Measurements from ENCODE around the gene PDZRN3.

DNA sequence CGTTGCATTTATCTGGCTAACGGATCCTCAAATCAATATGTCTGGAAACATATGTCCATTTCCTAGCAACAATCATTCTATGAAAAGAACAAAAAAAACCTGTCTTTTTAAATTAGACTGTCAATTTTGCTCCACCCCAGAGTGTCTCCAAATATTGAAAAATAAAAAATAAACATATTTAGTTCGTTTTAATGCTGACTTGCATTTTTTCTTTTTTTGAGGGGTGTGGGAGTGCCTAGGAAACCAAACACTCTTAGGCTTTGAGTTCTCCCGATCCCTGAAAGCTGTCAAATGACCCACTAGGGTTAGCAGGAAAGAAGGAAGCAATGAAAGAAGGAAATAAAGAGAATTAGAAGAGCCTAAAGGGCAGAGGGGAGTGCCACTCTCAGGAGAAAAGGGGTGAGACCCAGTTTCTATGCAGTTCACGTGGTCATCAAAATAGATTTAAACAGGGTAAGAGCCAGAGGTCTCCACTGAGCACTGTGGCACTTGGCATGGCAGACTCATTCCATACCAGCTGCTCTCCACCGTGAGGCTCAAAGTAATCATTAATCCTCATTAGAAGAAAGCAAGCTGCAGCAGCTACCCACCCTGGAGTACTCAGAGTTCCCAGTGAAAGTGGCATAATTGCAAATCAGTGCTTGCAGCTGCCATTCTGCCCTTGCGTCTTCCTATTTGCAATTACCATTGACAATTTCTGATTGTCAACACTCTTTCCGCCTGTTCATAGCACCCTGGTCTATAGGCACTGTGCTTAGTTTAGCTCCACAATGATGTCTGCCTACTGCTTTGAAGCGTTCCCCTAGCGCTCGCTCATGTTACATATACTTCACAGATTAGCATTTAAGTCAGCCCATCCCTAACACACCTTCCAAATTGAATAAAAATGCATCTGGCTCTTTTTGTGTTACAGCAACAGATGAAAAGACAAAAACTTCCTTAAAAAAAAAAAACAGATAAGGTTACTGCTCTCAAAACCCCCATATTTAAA is 32.3 kb downstream of the PDZRN3 start:
- TF ChIP-seq, protein P1, sequence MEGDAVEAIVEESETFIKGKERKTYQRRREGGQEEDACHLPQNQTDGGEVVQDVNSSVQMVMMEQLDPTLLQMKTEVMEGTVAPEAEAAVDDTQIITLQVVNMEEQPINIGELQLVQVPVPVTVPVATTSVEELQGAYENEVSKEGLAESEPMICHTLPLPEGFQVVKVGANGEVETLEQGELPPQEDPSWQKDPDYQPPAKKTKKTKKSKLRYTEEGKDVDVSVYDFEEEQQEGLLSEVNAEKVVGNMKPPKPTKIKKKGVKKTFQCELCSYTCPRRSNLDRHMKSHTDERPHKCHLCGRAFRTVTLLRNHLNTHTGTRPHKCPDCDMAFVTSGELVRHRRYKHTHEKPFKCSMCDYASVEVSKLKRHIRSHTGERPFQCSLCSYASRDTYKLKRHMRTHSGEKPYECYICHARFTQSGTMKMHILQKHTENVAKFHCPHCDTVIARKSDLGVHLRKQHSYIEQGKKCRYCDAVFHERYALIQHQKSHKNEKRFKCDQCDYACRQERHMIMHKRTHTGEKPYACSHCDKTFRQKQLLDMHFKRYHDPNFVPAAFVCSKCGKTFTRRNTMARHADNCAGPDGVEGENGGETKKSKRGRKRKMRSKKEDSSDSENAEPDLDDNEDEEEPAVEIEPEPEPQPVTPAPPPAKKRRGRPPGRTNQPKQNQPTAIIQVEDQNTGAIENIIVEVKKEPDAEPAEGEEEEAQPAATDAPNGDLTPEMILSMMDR (IDR thresholded peaks at IDR 0.05; ENCODE audit: extremely low read depth in 1 of 2, insufficient read depth in 1 of 2, low read depth in 1 of 2, low read length in 2 of 2) = no peak
- TF ChIP-seq JUN (IDR thresholded peaks at IDR 0.05; ENCODE audit: borderline replicate concordance, insufficient read depth, insufficient read length, low read depth) = no peak
- TF ChIP-seq MAX (IDR thresholded peaks at IDR 0.05; ENCODE audit: insufficient read depth, insufficient read length) = no peak
